Sigmoid colon (tissue), 7 donors: ENCODE results near the gene TENM4. TPM values are rescaled to one million over a fixed set of nuclear protein-coding genes. Genes with fewer than 3 reads are reported as not detected.

Experiments used
- DNase-seq: peaks from one replicate; pipeline ENCODE4 v3.0.0-alpha.2; 2019
- H3K27ac ChIP-seq, 4 donors: fragments of 200-600 bp; sonication (generic); one replicate each; pipeline ENCODE4 v1.5.1; 2016 to 2019; ENCODE audit warnings: mild to moderate bottlenecking in 1 of 4
- H3K27me3 ChIP-seq, 3 donors: fragments of 200-600 bp; sonication (generic); one replicate each; pipeline ENCODE4 v1.5.1; 2019; ENCODE audit warnings: mild to moderate bottlenecking in 1 of 3
- H3K36me3 ChIP-seq, 4 donors: fragments of 200-600 bp; sonication (generic); one replicate each; pipeline ENCODE4 v1.5.1; 2016 to 2019
- H3K4me1 ChIP-seq, 4 donors: fragments of 200-600 bp; sonication (generic); one replicate each; pipeline ENCODE4 v1.5.1; 2017 to 2019
- H3K4me3 ChIP-seq, 4 donors: fragments of 200-600 bp; sonication (generic); one replicate each; pipeline ENCODE4 v1.5.1; 2017 to 2019; ENCODE audit warnings: mild to moderate bottlenecking in 2 of 4, moderate library complexity in 1 of 4
- H3K9me3 ChIP-seq, 4 donors: fragments of 200-600 bp in 3 of 4; sonication (generic) in 3 of 4; one replicate each; pipeline versions ENCODE4 v1.5.1 to v1.6.1; 2013 to 2019
- EP300 ChIP-seq, 4 donors: sonication (generic); formaldehyde crosslinking; IDR thresholded peaks; one replicate each; pipeline ENCODE4 v1.6.1; 2017; ENCODE audit warnings: antibody characterized with exemption in 4 of 4
- POLR2A ChIP-seq, 2 donors: fragments of 450-650 bp; IDR thresholded peaks; one replicate each; pipeline ENCODE4 v1.6.1; 2016; ENCODE audit warnings: antibody characterized with exemption in 2 of 2, mild to moderate bottlenecking in 2 of 2, moderate library complexity in 2 of 2
- POLR2AphosphoS5 ChIP-seq, 4 donors: sonication (generic); formaldehyde crosslinking; IDR thresholded peaks; one replicate each; pipeline ENCODE4 v1.6.1; 2017; ENCODE audit warnings: antibody characterized with exemption in 4 of 4
- WGBS, 2 donors: extraction: QIAGEN DNeasy Blood & Tissue Kit; methylation state at CpG; one replicate each; pipeline ENCODE4 v1.1.7; 2013; 5-methylcytosine and 5-hydroxymethylcytosine counted together
- intact Hi-C: fragments of 100-400 bp; cut with DNase I; formaldehyde crosslinking; loops from one replicate; pipeline ENCODE4 v1.15.1; 2023
- polyA plus RNA-seq, 3 donors: library from polyadenylated mRNA; stranded (reverse); fragments of 200-250 nt; gene quantifications; one replicate each; pipeline ENCODE4 v1.2.3, GENCODE V29; 2013
- total RNA-seq, 4 donors: library from RNA; depleted of rRNA; stranded (reverse); fragments of >200 nt; gene quantifications; one replicate each; pipeline ENCODE4 v1.1.0, GENCODE V29; 2016
- TF ChIP-seq, protein P1 (sequence below), 4 experiments: fragments of 450-650 bp in 3 of 4; fragments of 200-600 bp in 1 of 4; IDR thresholded peaks; one replicate each; pipeline ENCODE4 v1.5.1; 2016 to 2019; ENCODE audit warnings: antibody characterized with exemption in 4 of 4, mild to moderate bottlenecking in 3 of 4, moderate library complexity in 2 of 4
- donor health status: healthy with polysubstance abuse.
- donor health status: Bipolar disorder and iron deficiency.
- donor health status: healthy.

Gene TENM4
- total and polyA plus RNA-seq, 7 donors: 0.23 to 14.6 (median 1.9) TPM; not detected in 1

DNA sequence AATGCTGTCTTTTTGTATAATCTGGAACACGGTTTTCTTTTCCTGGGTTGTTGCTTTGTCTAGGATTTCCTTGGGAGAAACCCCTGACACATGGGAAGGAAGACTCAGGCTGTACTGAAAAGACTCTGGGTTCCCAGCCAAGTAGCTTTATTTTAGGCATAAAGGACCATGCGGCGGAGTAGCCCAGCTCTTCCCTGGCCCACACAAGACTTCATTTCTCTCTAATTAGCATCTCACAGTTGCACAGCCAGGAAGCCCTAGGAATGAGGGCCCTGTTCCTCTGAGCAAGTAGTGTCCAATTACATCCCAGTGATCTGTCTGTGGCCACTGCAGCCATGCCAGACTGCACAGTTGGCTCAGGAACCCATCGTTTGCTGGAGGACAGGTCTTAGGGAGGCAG lies 319.5 kb downstream of the TENM4 start:
- no peaks in the 10 kb centered on the region for H3K36me3 ChIP-seq
- 60 to 65% methylated on average over 4 of the region's 4 CpGs for WGBS, 2 donors
- intact Hi-C loops: no loop called here
- no peaks in the 10 kb centered on the region for H3K27me3 ChIP-seq
- no peak overlapping the region for H3K27ac ChIP-seq
- H3K4me3 ChIP-seq: no peak overlapping the region
- TF ChIP-seq, protein P1, sequence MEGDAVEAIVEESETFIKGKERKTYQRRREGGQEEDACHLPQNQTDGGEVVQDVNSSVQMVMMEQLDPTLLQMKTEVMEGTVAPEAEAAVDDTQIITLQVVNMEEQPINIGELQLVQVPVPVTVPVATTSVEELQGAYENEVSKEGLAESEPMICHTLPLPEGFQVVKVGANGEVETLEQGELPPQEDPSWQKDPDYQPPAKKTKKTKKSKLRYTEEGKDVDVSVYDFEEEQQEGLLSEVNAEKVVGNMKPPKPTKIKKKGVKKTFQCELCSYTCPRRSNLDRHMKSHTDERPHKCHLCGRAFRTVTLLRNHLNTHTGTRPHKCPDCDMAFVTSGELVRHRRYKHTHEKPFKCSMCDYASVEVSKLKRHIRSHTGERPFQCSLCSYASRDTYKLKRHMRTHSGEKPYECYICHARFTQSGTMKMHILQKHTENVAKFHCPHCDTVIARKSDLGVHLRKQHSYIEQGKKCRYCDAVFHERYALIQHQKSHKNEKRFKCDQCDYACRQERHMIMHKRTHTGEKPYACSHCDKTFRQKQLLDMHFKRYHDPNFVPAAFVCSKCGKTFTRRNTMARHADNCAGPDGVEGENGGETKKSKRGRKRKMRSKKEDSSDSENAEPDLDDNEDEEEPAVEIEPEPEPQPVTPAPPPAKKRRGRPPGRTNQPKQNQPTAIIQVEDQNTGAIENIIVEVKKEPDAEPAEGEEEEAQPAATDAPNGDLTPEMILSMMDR (IDR thresholded peaks at IDR 0.05): no peak
- TF ChIP-seq POLR2AphosphoS5 (IDR thresholded peaks at IDR 0.05) (no peak), POLR2A (IDR thresholded peaks at IDR 0.05) (no peak), EP300 (IDR thresholded peaks at IDR 0.05) (no peak)
- DNase-seq: no peak
- H3K9me3 ChIP-seq: peaks cover 0 to 8% (median 0%) of the 10 kb centered on the region in 4 donors
- peaks cover 0 to 12% (median 3%) of the 10 kb centered on the region in 4 donors for H3K4me1 ChIP-seq

DNA sequence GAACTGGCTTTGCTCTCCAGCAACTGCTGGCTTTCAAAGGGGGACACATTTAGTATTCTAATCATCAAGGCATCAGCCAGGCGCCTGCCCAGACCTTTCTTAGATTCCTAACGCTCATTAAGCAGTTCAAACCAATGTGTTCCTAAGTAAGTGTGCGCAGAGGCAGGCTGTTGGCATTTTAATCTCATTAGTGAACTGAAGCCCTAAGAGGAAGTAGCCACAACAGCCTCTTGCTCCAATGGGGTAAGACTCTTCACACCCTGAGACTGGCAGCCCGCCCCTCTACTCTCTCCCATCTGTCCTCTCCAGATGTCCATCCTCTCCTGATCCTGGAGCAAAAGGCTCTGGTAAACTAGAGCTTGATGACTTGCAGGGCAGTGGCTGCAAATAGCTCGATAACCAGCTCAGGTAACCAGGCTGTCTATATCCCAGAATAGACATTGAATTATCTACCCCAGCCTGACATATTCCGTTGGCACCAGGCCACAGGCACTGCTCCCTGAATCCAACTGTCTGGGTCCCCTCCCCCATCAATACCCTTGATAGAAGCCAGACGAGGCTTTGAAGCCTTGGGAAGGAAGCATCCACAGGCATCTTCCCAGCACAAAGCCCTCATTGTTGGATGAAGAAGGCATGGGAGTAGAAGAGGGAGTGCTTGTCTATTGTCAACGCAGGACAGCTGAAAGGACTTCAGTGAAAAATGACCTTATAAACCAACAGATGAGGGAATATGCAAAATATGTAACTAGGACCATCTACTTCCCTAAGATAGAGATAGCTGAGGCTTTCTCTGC lies 321.1 kb downstream of the TENM4 start:
- H3K27ac ChIP-seq: no peak overlapping the region
- peaks cover 0 to 12% (median 3%) of the 10 kb centered on the region in 4 donors for H3K4me1 ChIP-seq
- TF ChIP-seq POLR2AphosphoS5 (IDR thresholded peaks at IDR 0.05) (peak in 1 of 4 donors; percentile 21), EP300 (IDR thresholded peaks at IDR 0.05) (no peak)
- no peak for DNase-seq
- no peaks in the 10 kb centered on the region for H3K27me3 ChIP-seq
- no peaks in the 10 kb centered on the region for H3K36me3 ChIP-seq
- WGBS, 2 donors: 48 to 52% methylated on average over 8 of the region's 8 CpGs
- H3K4me3 ChIP-seq: no peak overlapping the region
- no peaks in the 10 kb centered on the region for H3K9me3 ChIP-seq
- intact Hi-C loops: no loop called here

DNA sequence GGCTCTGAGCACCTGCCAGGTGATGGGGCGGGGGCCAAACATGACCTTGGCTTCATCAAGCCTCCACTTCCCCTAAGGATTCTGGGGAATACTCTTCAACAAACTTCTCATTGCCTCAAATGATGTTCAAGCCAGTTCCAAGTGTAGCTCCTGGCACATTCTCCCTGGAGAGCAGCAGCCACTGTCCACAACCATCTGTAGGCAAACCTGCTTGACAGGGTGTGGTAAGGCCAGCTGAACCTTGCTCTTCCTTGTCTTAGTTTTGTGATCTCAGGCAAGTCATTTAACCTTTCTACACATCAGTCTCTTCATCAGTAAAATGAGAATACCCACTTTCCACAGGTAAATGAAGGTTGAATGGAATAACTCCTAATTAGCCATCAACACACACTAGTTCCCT lies 323.3 kb downstream of the TENM4 start:
- no peak overlapping the region for H3K27ac ChIP-seq
- intact Hi-C loops: no loop called here
- H3K36me3 ChIP-seq: no peaks in the 10 kb centered on the region
- DNase-seq: no peak
- H3K27me3 ChIP-seq: no peaks in the 10 kb centered on the region
- no peak overlapping the region for H3K4me3 ChIP-seq
- no peaks in the 10 kb centered on the region for H3K9me3 ChIP-seq
- TF ChIP-seq EP300 (IDR thresholded peaks at IDR 0.05) (no peak), POLR2AphosphoS5 (IDR thresholded peaks at IDR 0.05) (no peak), POLR2A (IDR thresholded peaks at IDR 0.05) (no peak)
- TF ChIP-seq, protein P1 (IDR thresholded peaks at IDR 0.05): no peak
- H3K4me1 ChIP-seq: peaks cover 0 to 12% (median 3%) of the 10 kb centered on the region in 4 donors
- WGBS, 2 donors: 82 to 94% methylated on average over 1 of the region's 1 CpG

DNA sequence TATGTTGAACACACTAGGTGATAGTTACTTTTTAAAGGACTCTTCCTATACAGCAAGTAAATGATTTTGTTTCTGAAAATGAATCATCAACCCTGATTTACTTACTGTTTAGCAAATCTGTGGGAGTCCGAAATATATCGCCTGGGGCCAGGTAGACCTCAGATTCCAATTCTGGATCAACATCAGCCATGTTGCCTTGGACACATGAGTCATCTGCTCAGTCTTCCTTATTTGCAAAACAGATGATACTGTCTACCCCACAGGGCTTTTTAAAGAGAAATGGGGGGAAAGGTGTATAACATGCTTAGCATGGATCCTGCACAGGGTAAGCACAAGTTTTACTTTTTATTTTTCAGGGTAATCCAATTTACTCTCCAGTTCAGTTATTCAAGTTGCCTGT lies 324.2 kb downstream of the TENM4 start:
- no peaks in the 10 kb centered on the region for H3K27me3 ChIP-seq
- H3K36me3 ChIP-seq: no peaks in the 10 kb centered on the region
- TF ChIP-seq, protein P1 (IDR thresholded peaks at IDR 0.05): no peak
- TF ChIP-seq EP300 (IDR thresholded peaks at IDR 0.05): no peak
- TF ChIP-seq POLR2A (IDR thresholded peaks at IDR 0.05): no peak
- TF ChIP-seq POLR2AphosphoS5 (IDR thresholded peaks at IDR 0.05): no peak

DNA sequence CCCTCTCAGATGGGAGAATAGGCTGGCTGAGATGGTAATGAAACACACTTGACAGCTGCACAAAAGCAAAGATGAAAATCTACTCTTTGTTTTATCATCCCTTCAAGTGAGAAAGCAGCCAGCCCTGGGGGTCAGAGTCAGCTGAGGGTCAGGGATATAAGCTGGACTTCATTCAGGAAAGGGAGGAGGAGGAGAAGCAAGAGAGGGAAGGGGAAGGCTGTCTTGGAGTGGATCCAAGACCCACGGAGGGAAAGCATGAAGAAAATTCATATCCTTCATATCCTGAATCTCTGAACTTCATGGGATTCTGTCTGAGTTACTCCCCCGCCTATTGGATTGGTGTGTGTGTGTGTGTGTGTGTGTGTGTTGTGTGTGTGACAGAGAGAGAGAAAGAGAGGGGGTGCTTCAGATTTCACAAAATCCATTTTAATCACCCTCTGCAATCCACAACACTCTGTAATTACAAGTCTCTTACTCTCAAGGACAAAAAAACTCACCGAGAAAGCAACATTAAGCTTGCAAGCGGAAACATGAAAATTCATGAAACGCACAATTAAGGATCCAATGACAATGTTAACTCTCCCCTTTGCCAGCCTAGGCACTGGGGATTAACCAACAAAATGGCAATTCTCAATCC lies 327.7 kb downstream of the TENM4 start:
- WGBS, 2 donors: 73 to 76% methylated on average over 5 of the region's 5 CpGs
- Histone ChIP-seq H3K4me3 (no peak overlapping the region), H3K27ac (no peak overlapping the region), H3K27me3 (no peaks in the 10 kb centered on the region), H3K36me3 (no peaks in the 10 kb centered on the region), H3K9me3 (no peaks in the 10 kb centered on the region), H3K4me1 (no peaks in the 10 kb centered on the region)
- no peak for TF ChIP-seq EP300 (IDR thresholded peaks at IDR 0.05)
- TF ChIP-seq POLR2A (IDR thresholded peaks at IDR 0.05): no peak
- no peak for TF ChIP-seq POLR2AphosphoS5 (IDR thresholded peaks at IDR 0.05)
- TF ChIP-seq, protein P1 (IDR thresholded peaks at IDR 0.05): no peak
- DNase-seq: no peak
- intact Hi-C loops: no loop called here

More for the DNA sequence above, 324.2 kb downstream of the TENM4 start:
- WGBS, 2 donors: 89 to 98% methylated on average over 2 of the region's 2 CpGs
- DNase-seq: no peak
- peaks cover 0 to 12% (median 3%) of the 10 kb centered on the region in 4 donors for H3K4me1 ChIP-seq
- H3K27ac ChIP-seq: no peak overlapping the region
- H3K9me3 ChIP-seq: no peaks in the 10 kb centered on the region
- intact Hi-C loops: no loop called here
- no peak overlapping the region for H3K4me3 ChIP-seq
